NCI-H345 treated with DMSO at 0.1 percent for 48 hours (cell line): ENCODE measurements around the gene SECTM1.

ENCODE experiments used
- DNase-seq: peaks from one replicate; lab custom pipeline; 2025; ENCODE audit not compliant: unreplicated experiment; lab: John Stamatoyannopoulos, UW

Gene SECTM1

DNA sequence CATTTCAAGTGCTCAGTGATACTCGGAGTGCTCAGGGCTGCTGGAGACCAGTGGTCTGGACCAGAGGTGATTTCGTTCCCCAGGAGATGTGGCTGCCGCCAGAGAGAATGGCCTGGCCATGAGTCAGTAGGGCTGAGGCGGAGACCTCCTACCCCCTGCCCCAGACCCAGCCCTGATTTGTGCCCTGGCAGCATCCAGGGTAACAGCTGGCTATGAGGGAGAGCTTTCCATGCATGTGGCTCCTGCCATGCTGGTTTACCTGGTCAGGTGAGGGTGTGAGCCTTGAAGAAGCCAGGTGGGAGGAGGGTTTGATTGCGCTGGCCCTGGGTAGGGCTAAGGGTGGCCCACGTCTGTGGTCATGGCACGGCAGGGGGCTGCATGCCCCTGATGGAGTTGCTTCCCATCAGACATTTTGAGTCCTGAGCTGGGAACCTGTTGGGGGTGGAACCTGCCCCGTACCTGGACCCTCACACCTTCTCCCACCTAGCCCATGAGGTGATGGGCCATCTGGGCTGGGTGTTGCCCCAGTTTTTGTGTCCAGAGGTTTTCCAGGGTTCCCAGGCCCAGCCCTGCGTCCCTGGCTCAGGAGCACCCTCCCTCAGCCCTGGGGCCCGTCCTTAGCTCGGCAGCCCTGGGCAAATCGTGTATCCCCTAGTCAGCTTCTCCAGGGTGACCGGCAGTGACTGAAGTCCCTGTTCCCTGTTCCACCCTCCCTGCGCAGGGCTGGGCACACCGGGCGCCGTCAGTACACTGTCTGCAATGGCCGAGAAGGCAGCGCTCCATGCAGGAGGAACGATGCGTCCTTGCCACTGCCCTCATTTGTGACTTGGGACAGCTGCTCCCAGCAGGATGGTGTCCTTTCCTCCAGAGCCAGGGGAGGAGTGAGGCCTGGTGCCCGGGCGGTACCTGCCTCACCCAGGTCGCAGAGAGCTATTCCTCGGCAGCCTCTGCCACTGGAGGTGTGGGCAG, 51.0 kb downstream of the SECTM1 start:
- no peak for DNase-seq

DNA sequence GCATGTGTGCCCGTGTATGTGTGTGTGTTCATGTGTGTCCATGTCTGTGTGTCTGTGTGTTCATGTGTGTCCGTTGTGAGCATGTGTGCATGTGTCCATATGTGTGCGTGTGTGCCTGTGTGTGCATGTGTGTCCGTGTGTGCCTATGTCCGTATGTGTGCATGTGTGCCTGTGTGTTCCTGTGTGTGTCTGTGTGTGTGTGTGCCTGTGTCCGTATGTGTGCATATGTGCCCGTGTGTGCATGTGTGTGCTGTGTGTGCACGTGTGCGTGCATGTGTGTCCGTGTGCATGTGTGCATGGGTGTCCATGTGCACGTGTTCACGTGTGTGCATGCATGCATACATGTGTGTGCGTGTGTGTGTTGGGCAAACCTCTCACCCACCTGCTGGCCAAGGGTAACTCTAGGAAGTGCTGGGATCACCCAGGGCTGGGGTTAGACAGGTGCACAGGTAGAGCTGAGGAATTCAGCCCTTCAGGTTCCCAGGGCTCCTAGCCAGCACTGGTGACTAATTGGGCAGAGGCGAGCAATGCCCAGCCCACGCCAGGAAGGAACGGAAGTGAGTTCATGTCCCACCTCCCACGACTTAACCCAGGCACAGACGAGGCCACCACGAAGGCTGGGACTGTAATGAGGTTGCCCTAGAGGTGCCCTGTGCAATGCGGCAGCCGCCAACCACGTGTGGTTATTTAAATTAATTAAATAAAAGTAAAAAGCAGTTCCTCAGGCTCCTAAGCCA, 51.9 kb downstream of the SECTM1 start:
- no peak for DNase-seq

DNA sequence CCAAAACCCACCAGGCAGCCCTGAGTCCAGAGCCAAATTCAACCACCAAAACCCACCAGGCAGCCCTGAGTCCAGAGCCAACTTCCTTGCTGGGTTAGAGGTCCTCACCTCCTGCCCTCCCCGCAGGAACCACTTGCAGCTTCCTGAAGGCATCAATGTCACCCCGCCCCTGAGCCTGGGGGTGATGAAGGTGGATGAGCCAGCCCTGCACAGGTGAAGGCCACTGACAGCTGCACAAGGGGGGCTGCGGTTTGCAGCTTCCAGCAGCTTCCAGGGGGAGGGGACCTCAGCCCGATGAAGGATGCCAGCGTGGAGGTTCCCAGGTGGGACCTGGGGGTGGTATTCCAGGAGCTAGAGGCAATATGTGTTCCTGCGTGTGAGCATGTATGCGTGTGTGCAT, 52.5 kb downstream of the SECTM1 start:
- DNase-seq: no peak

DNA sequence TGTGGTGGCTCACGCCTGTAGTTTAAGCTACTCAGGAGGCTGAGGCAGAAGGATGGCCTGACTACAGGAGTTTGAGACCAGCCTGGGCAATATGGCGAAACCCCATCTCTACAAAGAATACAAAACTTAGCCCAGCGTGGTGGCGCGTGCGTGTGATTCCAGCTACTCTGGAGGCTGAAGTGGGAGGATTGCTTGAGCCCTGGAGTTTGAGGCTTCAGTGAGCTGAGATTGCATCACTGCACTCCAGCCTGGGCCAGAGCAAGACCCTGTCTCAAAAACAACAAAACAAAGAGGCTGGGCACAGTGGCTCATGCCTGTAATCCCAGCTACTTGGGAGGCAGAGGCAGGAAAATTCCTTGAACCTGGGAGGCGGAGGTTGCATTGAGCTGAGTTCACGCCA, 53.0 kb downstream of the SECTM1 start:
- no peak for DNase-seq

DNA sequence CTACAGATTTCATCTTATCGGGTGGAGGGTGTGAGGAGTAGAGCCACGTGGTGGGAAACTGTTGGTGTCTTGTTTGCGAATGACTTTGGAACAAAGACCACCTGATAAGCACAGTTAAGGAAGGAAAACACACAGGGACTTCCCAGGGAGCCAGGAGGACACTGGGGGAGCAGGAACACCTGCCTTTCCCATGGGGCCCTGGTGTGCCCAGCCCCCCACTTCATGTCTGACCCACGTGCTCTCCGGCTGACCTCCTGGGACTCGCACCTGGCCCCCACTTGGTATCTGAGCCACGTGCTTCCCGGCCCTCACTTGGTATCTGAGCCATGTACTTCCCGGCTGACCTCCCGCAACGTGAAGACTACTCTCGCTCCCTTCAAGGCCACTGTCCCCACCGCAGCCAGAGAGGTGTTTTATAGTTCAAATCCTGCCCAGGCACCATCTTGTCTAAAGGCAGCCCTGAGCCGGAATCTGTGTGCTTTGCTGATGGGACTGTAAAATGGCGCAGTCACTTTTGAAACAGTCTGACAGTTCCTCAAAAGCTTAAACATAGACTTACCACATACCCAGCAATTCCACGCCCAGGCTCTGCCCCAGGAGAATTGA, 54.7 kb downstream of the SECTM1 start:
- peak; percentile 78 for DNase-seq

DNA sequence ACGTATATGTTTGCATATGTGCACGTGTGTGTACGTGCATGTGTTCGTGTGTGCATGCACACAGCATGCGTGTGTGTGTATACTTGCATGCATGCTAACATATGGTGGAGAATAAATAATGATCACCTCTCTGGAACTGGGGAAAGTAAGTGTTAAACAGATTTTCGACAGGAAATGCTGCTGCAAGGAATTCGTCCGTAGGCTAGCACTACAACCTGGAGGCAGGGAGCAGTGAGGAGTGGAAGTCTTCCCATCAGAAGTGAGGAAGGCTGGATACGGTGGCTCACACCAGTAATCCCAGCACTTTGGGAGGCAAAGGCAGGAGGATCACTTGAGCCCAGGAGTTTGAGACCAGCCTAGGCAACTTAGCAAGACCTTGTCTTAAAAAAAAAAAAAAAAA, 55.3 kb downstream of the SECTM1 start:
- DNase-seq: no peak

DNA sequence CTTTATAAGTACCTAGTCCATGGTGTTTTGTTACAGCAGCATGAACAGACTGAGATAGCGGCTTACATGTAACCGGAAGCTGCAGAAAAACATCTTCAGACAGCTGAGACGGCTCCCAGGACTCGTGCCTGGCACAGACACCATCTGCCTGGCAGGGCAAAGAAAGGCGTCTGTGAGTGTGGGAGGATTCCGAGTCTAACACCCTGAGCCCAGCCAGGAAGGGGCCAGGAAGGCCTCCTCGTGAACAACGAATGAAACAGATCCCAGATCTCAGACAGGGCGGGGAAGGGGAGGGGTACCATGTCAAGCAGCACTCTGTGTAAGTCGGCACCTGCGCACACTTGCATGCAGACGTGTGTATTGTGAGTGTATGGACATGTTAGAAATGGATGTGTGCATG, 55.7 kb downstream of the SECTM1 start:
- DNase-seq: no peak

DNA sequence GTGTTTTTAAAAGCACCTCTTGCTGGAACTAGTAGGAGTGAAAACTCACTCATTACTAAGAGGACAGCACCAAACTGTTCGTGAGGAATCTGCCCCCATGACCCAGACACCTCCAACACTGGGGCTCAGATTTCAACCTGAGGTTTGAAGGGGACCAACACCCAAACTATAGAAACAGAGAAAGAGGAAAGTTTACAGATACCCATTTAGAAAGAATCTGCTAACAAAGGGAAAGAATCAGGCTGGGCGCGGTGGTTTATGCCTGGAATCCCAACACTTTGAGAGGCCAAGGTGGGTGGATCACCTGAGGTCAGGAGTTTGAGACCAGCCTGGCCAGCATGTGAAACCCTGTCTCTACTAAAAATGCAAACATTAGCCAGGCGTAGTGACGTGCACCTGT, 56.6 kb downstream of the SECTM1 start:
- DNase-seq: no peak

DNA sequence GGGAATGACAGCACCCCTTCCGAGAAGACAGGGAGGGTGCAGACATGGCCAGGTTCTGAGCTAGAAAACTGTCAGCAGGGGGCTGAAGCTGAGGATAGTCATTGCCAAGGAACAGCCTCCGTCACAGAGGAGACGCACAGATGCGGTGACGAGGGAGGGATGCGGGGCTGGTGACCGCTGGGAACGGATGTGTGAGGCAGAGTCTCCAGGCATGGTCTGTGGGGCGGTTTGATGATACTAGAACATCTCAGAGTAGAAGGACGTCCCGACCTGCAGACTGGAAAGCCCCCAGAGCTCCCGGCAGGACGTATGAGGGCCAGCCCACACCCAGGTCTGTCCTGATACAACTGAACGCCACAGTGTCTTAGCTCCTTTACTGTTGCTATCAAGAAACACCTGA, 58.2 kb downstream of the SECTM1 start:
- DNase-seq: no peak

DNA sequence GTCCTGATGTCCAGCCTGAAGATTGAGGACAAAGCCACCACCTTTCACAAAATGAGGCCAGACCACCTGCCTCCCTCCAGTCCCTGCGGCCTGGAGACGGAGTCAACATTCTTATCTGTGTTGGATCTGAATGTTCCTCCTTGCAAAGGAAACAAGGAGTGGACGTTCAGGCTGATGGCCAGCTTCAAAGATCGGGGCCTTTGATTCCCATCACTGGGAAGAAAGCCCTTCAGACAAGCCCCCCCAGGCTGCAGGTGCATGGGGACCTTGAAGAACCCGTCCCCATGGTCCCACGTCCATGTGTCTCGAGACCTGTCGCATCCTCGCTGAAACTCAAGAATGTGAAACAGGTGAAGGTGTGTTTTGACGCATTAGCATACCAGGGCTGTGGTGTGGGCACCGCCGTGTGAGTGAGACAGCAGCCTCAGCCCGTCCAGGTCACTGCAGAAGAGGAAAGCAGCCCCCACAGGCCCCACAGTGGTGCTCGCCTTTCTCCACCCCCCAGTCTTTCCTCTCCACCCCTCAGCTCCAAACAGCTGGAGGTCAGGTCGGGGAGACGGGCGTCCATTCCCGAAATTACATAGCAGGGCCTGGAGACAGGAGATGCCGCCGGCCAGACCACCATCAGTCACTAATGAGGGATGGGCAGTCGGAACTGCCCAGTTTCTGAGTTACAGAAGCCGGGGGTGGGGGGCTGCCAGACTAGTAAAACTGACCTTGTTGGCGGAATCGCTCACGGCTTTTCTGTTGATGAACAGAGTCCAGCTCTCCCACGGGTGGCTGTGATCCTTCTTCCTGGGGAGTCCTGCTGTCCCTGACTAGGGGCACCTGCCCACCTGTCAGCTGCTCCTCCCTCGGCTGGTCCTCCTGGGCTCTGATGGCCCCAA, 59.2 kb downstream of the SECTM1 start:
- DNase-seq: no peak

DNA sequence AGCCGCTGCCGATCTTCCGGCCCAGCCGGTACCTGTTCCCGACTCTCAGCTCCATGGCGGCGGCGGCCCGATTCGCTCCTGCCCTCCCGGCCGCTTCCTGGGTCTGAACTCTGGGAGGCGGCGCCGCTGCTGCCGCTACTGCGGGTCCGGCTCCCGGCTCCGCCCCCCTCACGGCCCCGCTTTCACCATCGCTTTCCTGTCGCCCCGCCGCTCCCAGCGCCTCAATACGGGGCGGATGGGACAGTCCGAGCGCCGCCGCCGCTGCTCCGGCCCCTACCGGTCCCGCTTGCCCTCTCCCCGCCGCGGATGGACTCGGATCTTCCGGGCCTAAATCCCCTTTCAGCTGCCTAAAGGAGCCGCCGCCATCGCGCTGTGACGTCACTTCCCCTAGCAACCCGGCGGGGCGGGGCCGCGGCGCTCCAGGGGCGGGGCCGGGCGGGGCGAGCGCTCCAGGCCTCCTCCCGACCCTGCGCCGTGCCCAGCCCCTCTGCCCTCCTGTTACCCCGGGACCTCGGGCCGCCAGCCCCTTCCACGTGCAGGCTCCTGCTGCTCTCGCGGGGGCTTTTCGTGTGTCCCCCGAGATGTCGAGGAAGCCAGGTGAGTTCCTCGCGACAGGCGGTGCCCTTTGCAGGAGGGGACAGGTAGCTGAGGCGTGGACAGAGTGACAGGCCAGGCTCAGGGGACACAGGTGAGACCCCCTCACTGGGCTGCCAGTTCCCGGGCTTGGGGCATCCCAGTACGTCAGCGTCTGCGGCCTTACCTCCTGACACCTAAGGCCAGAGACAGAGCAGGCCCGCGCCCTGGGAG, 60.0 kb downstream of the SECTM1 start, which contains the start of gene CSNK1D:
Gene CSNK1D (minus strand): TSS at position 374 of the 807 bp plus-strand sequence. CDS start 319 bp downstream, at position 55.
- peak; percentile 85 for DNase-seq

DNA sequence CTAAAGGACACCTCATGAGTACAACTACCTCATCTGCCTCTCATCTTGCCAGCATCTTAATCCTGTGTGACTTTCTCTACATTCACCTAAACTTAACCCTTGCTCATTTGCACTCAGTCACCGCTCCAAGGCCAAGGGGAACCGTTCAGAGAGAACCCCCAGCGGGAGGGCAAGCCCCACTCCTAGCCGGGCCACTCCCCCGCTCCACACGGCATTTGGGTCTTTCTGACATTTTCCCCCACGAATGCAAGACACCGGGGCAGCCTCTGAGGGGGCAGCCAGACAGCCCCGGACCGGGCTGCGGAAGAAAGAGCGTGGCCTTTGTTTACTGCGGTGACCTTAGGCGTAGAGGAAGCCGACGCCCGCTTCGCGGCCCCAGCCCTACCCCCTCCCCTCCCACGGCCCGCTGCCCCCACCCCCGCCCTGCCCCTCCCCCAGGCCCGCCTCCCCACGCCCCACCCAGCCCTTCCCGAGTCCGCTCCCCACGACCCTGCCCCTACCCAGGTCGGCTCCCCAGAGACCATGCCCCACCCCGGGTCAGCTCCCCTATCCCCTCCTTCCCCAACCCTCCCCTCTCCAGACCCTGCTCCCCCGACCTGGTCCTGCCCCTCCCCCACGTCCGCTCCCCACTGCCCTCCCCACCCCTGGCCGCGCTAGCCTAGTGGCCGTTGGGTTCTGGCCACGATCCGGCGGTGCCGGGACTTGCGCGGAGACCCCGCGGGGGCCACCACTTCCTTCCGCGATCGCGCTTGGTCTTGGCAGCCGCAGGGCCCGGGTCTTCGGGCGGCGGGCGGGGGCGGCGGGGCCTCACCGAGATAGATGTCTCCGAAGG, 60.9 kb downstream of the SECTM1 start:
- DNase-seq: no peak

DNA sequence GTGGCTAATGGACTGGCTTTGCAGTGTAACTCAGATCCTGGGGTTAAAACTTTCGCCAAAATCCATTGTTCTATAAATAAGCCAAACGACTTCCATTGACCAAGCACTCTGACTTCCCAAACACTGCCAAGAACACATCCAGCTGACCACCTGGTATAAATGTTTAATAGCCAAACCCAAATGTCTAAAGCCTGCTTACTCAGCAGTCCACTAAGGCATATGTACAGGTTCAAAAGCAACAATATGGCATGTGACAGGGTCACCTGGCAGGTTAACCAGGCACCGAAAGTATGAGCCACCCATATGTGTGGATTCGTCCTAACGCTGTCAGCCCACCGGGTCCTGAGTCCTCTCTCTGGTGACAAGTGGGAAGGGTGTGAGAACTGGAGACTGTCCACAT, 62.2 kb downstream of the SECTM1 start:
- no peak for DNase-seq
